Measurements from ENCODE around the gene USP17L19.
"Not testable (repeated sequence)": the region's sequence is repeated elsewhere in the genome, so short reads cannot be mapped to it uniquely, and the experiment has no call there.

USP17L19 gene, protein sequence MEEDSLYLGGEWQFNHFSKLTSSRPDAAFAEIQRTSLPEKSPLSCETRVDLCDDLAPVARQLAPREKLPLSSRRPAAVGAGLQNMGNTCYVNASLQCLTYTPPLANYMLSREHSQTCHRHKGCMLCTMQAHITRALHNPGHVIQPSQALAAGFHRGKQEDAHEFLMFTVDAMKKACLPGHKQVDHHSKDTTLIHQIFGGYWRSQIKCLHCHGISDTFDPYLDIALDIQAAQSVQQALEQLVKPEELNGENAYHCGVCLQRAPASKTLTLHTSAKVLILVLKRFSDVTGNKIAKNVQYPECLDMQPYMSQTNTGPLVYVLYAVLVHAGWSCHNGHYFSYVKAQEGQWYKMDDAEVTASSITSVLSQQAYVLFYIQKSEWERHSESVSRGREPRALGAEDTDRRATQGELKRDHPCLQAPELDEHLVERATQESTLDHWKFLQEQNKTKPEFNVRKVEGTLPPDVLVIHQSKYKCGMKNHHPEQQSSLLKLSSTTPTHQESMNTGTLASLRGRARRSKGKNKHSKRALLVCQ

DNA sequence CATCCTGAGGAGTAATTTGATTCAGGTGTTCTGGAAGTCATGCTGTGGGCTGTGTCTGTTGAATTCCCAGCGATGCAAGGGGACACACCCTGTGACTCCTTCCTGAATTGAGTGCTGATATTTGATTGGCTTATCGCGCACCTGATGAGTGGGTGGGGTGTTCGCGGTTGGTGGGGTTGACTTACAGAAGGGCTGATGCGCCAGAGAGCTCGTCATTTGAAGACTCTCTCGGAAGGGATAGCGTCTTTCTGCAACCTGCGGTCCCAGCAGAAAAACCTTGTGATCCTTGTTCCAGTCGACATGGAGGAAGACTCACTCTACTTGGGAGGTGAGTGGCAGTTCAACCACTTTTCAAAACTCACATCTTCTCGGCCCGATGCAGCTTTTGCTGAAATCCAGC, at the start of gene USP17L19:
TSS of gene USP17L19 (plus strand) at position 301 of the 400 bp plus-strand sequence. CDS start at position 301, 0 bp downstream.
- CTCF ChIA-PET; H3K9me3 ChIP-seq (ENCODE audit: control insufficient read depth, insufficient read depth, low read depth, low read length); H3K4me3 ChIP-seq (ENCODE audit: low read depth, low read length); H3K36me3 ChIP-seq (ENCODE audit: control insufficient read depth in 2 of 2, insufficient read depth in 1 of 2, low read length in 2 of 2); H3K27ac ChIP-seq (ENCODE audit: extremely low read depth, low read depth, low read length); H3K4me1 ChIP-seq (ENCODE audit: control insufficient read depth, insufficient read depth, low read length); POLR2A ChIA-PET: not testable (repeated sequence)

DNA sequence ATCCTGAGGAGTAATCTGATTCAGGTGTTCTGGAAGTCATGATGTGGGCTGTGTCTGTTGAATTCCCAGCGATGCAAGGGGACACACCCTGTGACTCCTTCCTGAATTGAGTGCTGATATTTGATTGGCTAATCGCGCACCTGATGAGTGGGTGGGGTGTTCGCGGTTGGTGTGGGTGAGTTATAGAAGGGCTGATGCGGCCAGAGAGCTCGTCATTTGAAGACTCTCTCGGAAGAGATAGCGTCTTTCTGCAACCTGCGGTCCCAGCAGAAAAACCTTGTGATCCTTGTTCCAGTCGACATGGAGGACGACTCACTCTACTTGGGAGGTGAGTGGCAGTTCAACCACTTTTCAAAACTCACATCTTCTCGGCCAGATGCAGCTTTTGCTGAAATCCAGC, 42.8 kb upstream of the USP17L19 start, which contains the start of gene USP17L10:
TSS of gene USP17L10 (plus strand) at position 301 of the 400 bp plus-strand sequence. CDS start at position 301, 0 bp downstream.
- H3K4me1 ChIP-seq (ENCODE audit: control insufficient read depth, insufficient read depth, low read length); H3K36me3 ChIP-seq (ENCODE audit: control insufficient read depth in 2 of 2, insufficient read depth in 1 of 2, low read length in 2 of 2); H3K4me3 ChIP-seq (ENCODE audit: low read depth, low read length); CTCF ChIA-PET; POLR2A ChIA-PET; H3K9me3 ChIP-seq (ENCODE audit: control insufficient read depth, insufficient read depth, low read depth, low read length); H3K27ac ChIP-seq (ENCODE audit: extremely low read depth, low read depth, low read length): not testable (repeated sequence)

DNA sequence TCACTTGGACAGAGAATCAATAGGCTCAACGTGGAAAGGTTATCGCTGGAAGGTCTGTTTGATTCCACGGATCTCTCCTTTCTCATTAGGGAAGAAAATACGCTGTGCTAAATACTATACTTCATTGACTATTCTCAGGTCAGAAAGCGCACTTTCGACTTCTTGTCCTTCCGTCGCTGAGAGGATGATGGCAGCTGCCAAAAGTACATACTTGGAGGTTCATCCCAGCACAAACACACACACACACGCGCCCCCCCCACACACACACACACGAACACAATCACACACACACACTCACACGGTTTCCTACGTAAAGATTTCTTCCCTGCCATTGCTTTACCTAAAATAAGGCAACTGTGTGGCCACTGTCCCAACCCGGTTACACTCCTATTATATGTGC, 38.5 kb upstream of the USP17L19 start:
- H3K27ac ChIP-seq (ENCODE audit: extremely low read depth, low read depth, low read length); H3K4me1 ChIP-seq (ENCODE audit: control insufficient read depth, insufficient read depth, low read length); H3K4me3 ChIP-seq (ENCODE audit: low read depth, low read length); H3K9me3 ChIP-seq (ENCODE audit: control insufficient read depth, insufficient read depth, low read depth, low read length); POLR2A ChIA-PET; CTCF ChIA-PET; H3K36me3 ChIP-seq (ENCODE audit: control insufficient read depth in 2 of 2, insufficient read depth in 1 of 2, low read length in 2 of 2): not testable (repeated sequence)

DNA sequence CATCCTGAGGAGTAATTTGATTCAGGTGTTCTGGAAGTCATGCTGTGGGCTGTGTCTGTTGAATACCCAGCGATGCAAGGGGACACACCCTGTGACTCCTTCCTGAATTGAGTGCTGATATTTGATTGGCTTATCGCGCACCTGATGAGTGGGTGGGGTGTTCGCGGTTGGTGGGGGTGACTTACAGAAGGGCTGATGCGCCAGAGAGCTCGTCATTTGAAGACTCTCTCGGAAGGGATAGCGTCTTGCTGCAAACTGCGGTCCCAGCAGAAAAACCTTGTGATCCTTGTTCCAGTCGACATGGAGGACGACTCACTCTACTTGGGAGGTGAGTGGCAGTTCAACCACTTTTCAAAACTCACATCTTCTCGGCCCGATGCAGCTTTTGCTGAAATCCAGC, 38.1 kb upstream of the USP17L19 start, which contains the start of gene USP17L11:
TSS of gene USP17L11 (plus strand) at position 301 of the 400 bp plus-strand sequence. CDS start at position 301, 0 bp downstream.
- H3K4me3 ChIP-seq (ENCODE audit: low read depth, low read length); H3K4me1 ChIP-seq (ENCODE audit: control insufficient read depth, insufficient read depth, low read length); H3K36me3 ChIP-seq (ENCODE audit: control insufficient read depth in 2 of 2, insufficient read depth in 1 of 2, low read length in 2 of 2); H3K9me3 ChIP-seq (ENCODE audit: control insufficient read depth, insufficient read depth, low read depth, low read length); POLR2A ChIA-PET; CTCF ChIA-PET; H3K27ac ChIP-seq (ENCODE audit: extremely low read depth, low read depth, low read length): not testable (repeated sequence)

DNA sequence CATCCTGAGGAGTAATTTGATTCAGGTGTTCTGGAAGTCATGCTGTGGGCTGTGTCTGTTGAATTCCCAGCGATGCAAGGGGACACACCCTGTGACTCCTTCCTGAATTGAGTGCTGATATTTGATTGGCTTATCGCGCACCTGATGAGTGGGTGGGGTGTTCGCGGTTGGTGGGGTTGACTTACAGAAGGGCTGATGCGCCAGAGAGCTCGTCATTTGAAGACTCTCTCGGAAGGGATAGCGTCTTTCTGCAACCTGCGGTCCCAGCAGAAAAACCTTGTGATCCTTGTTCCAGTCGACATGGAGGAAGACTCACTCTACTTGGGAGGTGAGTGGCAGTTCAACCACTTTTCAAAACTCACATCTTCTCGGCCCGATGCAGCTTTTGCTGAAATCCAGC, 33.3 kb upstream of the USP17L19 start, which contains the start of gene USP17L12:
TSS of gene USP17L12 (plus strand) at position 301 of the 400 bp plus-strand sequence. CDS start at position 301, 0 bp downstream.
- H3K36me3 ChIP-seq (ENCODE audit: control insufficient read depth in 2 of 2, insufficient read depth in 1 of 2, low read length in 2 of 2); POLR2A ChIA-PET; H3K4me3 ChIP-seq (ENCODE audit: low read depth, low read length); CTCF ChIA-PET; H3K4me1 ChIP-seq (ENCODE audit: control insufficient read depth, insufficient read depth, low read length); H3K9me3 ChIP-seq (ENCODE audit: control insufficient read depth, insufficient read depth, low read depth, low read length); H3K27ac ChIP-seq (ENCODE audit: extremely low read depth, low read depth, low read length): not testable (repeated sequence)

DNA sequence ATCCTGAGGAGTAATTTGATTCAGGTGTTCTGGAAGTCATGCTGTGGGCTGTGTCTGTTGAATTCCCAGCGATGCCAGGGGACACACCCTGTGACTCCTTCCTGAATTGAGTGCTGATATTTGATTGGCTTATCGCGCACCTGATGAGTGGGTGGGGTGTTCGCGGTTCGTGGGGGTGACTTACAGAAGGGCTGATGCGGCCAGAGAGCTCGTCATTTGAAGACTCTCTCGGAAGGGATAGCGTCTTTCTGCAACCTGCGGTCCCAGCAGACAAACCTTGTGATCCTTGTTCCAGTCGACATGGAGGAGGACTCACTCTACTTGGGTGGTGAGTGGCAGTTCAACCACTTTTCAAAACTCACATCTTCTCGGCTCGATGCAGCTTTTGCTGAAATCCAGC, 28.6 kb upstream of the USP17L19 start, which contains the start of gene USP17L13:
TSS of gene USP17L13 (plus strand) at position 301 of the 400 bp plus-strand sequence. CDS start at position 301, 0 bp downstream.
- H3K36me3 ChIP-seq (ENCODE audit: control insufficient read depth in 2 of 2, insufficient read depth in 1 of 2, low read length in 2 of 2); H3K4me3 ChIP-seq (ENCODE audit: low read depth, low read length); POLR2A ChIA-PET; CTCF ChIA-PET; H3K4me1 ChIP-seq (ENCODE audit: control insufficient read depth, insufficient read depth, low read length); H3K27ac ChIP-seq (ENCODE audit: extremely low read depth, low read depth, low read length); H3K9me3 ChIP-seq (ENCODE audit: control insufficient read depth, insufficient read depth, low read depth, low read length): not testable (repeated sequence)

DNA sequence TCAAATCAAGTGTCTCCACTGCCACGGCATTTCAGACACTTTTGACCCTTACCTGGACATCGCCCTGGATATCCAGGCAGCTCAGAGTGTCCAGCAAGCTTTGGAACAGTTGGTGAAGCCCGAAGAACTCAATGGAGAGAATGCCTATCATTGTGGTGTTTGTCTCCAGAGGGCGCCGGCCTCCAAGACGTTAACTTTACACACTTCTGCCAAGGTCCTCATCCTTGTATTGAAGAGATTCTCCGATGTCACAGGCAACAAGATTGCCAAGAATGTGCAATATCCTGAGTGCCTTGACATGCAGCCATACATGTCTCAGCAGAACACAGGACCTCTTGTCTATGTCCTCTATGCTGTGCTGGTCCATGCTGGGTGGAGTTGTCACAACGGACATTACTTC, 22.9 kb upstream of the USP17L19 start:
- H3K27ac ChIP-seq (ENCODE audit: extremely low read depth, low read depth, low read length); H3K4me3 ChIP-seq (ENCODE audit: low read depth, low read length); H3K9me3 ChIP-seq (ENCODE audit: control insufficient read depth, insufficient read depth, low read depth, low read length); CTCF ChIA-PET; H3K36me3 ChIP-seq (ENCODE audit: control insufficient read depth in 2 of 2, insufficient read depth in 1 of 2, low read length in 2 of 2); H3K4me1 ChIP-seq (ENCODE audit: control insufficient read depth, insufficient read depth, low read length); POLR2A ChIA-PET: not testable (repeated sequence)

DNA sequence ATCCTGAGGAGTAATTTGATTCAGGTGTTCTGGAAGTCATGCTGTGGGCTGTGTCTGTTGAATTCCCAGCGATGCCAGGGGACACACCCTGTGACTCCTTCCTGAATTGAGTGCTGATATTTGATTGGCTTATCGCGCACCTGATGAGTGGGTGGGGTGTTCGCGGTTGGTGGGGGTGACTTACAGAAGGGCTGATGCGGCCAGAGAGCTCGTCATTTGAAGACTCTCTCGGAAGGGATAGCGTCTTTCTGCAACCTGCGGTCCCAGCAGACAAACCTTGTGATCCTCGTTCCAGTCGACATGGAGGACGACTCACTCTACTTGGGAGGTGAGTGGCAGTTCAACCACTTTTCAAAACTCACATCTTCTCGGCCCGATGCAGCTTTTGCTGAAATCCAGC, 19.1 kb upstream of the USP17L19 start, which contains the start of gene USP17L15:
TSS of gene USP17L15 (plus strand) at position 301 of the 400 bp plus-strand sequence. CDS start at position 301, 0 bp downstream.
- H3K4me1 ChIP-seq (ENCODE audit: control insufficient read depth, insufficient read depth, low read length); H3K27ac ChIP-seq (ENCODE audit: extremely low read depth, low read depth, low read length); H3K4me3 ChIP-seq (ENCODE audit: low read depth, low read length); CTCF ChIA-PET; POLR2A ChIA-PET; H3K36me3 ChIP-seq (ENCODE audit: control insufficient read depth in 2 of 2, insufficient read depth in 1 of 2, low read length in 2 of 2); H3K9me3 ChIP-seq (ENCODE audit: control insufficient read depth, insufficient read depth, low read depth, low read length): not testable (repeated sequence)

DNA sequence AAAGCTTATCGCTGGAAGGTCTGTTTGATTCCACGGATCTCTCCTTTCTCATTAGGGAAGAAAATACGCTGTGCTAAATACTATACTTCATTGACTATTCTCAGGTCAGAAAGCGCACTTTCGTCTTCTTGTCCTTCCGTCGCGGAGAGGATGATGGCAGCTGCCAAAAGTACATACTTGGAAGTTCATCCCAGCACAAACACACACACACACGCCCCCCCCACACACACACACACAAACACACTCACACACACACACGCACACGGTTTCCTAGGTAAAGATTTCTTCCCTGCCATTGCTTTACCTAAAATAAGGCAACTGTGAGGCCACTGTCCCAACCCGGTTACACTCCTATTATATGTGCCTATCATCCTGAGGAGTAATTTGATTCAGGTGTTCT, 14.7 kb upstream of the USP17L19 start:
- POLR2A ChIA-PET; CTCF ChIA-PET; H3K36me3 ChIP-seq (ENCODE audit: control insufficient read depth in 2 of 2, insufficient read depth in 1 of 2, low read length in 2 of 2); H3K9me3 ChIP-seq (ENCODE audit: control insufficient read depth, insufficient read depth, low read depth, low read length); H3K27ac ChIP-seq (ENCODE audit: extremely low read depth, low read depth, low read length); H3K4me1 ChIP-seq (ENCODE audit: control insufficient read depth, insufficient read depth, low read length); H3K4me3 ChIP-seq (ENCODE audit: low read depth, low read length): not testable (repeated sequence)

DNA sequence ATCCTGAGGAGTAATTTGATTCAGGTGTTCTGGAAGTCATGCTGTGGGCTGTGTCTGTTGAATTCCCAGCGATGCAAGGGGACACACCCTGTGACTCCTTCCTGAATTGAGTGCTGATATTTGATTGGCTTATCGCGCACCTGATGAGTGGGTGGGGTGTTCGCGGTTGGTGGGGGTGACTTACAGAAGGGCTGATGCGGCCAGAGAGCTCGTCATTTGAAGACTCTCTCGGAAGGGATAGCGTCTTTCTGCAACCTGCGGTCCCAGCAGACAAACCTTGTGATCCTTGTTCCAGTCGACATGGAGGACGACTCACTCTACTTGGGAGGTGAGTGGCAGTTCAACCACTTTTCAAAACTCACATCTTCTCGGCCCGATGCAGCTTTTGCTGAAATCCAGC, 9.6 kb upstream of the USP17L19 start, which contains the start of gene USP17L17:
TSS of gene USP17L17 (plus strand) at position 301 of the 400 bp plus-strand sequence. CDS start at position 301, 0 bp downstream.
- H3K4me1 ChIP-seq (ENCODE audit: control insufficient read depth, insufficient read depth, low read length); H3K9me3 ChIP-seq (ENCODE audit: control insufficient read depth, insufficient read depth, low read depth, low read length); CTCF ChIA-PET; H3K27ac ChIP-seq (ENCODE audit: extremely low read depth, low read depth, low read length); POLR2A ChIA-PET; H3K36me3 ChIP-seq (ENCODE audit: control insufficient read depth in 2 of 2, insufficient read depth in 1 of 2, low read length in 2 of 2); H3K4me3 ChIP-seq (ENCODE audit: low read depth, low read length): not testable (repeated sequence)
